Endothelial cell of umbilical vein (primary cell): ENCODE data around the gene PRKCZ.

Experiments used
- EZH2 ChIP-seq: IDR thresholded peaks from 2 replicates; pipeline ENCODE4 v1.6.1; 2012; ENCODE audit warnings: borderline replicate concordance, low read depth, mild to moderate bottlenecking, moderate library complexity, low read length, inconsistent platforms; ENCODE audit not compliant: severe bottlenecking
- FOS ChIP-seq: IDR thresholded peaks from 2 replicates; pipeline ENCODE4 v1.6.1; 2011; ENCODE audit warnings: mild to moderate bottlenecking, low read length, moderate library complexity, borderline replicate concordance; ENCODE audit not compliant: insufficient read depth
- GATA2 ChIP-seq: IDR thresholded peaks from 2 replicates; pipeline ENCODE4 v1.7.0; 2011; ENCODE audit warnings: low read depth, mild to moderate bottlenecking, moderate library complexity, mixed read lengths, low read length; ENCODE audit not compliant: insufficient read length, insufficient read depth
- MAX ChIP-seq: IDR thresholded peaks from 2 replicates; pipeline ENCODE4 v1.6.1; 2011; ENCODE audit not compliant: insufficient read depth, insufficient read length
- MYC ChIP-seq: IDR thresholded peaks from one replicate; pipeline ENCODE4 v1.6.1; 2011; ENCODE audit warnings: mild to moderate bottlenecking, low read depth, low read length
- POLR2A ChIP-seq: IDR thresholded peaks from 2 replicates; pipeline ENCODE4 v1.6.1; 2012; ENCODE audit warnings: low read depth, mild to moderate bottlenecking, control low read depth, low read length
- POLR2AphosphoS5 ChIP-seq: IDR thresholded peaks from 2 replicates; pipeline ENCODE4 v1.6.1; 2012; ENCODE audit warnings: low read depth, mild to moderate bottlenecking, control low read depth, low read length, moderate library complexity; ENCODE audit not compliant: insufficient read depth
- TF ChIP-seq, protein P1 (sequence below), 2 donors: IDR thresholded peaks; 1 replicate in 1 of 2; 2 replicates in 1 of 2; pipeline ENCODE4 v1.5.1; 2011; ENCODE audit warnings: low read length in 2 of 2, mild to moderate bottlenecking in 2 of 2, moderate library complexity in 2 of 2, control low read depth in 1 of 2, inconsistent platforms in 1 of 2, low read depth in 1 of 2; ENCODE audit not compliant: insufficient read depth in 1 of 2; ENCODE audit errors: extremely low read depth in 1 of 2

DNA sequence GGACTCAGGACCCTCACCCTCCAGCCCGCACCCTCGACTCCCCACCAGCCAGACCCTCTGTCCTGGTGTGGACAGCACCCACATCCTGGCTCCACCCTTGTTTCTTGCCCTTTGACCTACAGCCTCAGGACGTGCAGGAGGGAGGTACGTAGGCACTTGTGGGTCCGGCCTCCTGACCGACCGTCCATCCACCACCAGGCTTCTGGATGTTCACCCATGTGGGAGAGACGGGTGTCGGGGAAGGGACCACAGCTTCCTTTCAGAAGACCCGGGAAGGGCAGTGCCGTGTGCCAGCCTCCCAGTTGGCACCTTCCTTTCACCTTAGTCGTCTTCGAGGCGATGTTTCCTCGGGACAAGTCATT lies 61.4 kb downstream of the PRKCZ start:
- no peak for TF ChIP-seq EZH2
- TF ChIP-seq GATA2 = no peak
- no peak for TF ChIP-seq POLR2AphosphoS5
- no peak for TF ChIP-seq POLR2A
- TF ChIP-seq FOS = no peak
- TF ChIP-seq, protein P1, sequence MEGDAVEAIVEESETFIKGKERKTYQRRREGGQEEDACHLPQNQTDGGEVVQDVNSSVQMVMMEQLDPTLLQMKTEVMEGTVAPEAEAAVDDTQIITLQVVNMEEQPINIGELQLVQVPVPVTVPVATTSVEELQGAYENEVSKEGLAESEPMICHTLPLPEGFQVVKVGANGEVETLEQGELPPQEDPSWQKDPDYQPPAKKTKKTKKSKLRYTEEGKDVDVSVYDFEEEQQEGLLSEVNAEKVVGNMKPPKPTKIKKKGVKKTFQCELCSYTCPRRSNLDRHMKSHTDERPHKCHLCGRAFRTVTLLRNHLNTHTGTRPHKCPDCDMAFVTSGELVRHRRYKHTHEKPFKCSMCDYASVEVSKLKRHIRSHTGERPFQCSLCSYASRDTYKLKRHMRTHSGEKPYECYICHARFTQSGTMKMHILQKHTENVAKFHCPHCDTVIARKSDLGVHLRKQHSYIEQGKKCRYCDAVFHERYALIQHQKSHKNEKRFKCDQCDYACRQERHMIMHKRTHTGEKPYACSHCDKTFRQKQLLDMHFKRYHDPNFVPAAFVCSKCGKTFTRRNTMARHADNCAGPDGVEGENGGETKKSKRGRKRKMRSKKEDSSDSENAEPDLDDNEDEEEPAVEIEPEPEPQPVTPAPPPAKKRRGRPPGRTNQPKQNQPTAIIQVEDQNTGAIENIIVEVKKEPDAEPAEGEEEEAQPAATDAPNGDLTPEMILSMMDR (IDR thresholded peaks at IDR 0.05; ENCODE audit: extremely low read depth in 1 of 2, insufficient read depth in 1 of 2, low read depth in 1 of 2, low read length in 2 of 2) = no peak
- no peak for TF ChIP-seq MAX
- TF ChIP-seq MYC = no peak
